ENCODE results near the gene PC. TPM values are rescaled to one million over a fixed set of nuclear protein-coding genes. Genes with fewer than 3 reads are reported as not detected.

PC gene
- polyA plus RNA-seq, 3 donors, result 4.6 to 7.1 (median 6.0) TPM

- no peaks in the 10 kb centered on the region for H3K9me3 Mint-ChIP-seq
- Histone ChIP-seq H3K4me3 (replicated peaks in 1 of 3; ENCODE audit: low read depth in 2 of 3, low read length in 3 of 3) (no peak overlapping the region), H3K9me3 (replicated peaks in 1 of 2; ENCODE audit: control insufficient read depth in 1 of 2, insufficient read depth in 1 of 2, low read length in 2 of 2) (no peaks in the 10 kb centered on the region), H3K36me3 (replicated peaks in 1 of 2; ENCODE audit: control insufficient read depth in 1 of 2, insufficient read depth in 2 of 2, low read length in 2 of 2) (no peaks in the 10 kb centered on the region), H3K27me3 (ENCODE audit: control insufficient read depth in 2 of 2, insufficient read depth in 2 of 2, low read length in 2 of 2) (no peaks in the 10 kb centered on the region), H3K27ac (ENCODE audit: low read depth in 1 of 2, low read length in 2 of 2) (no peak overlapping the region), H3K9ac (ENCODE audit: insufficient read depth, low read length, poor library complexity, severe bottlenecking) (no peak overlapping the region), H3K4me1 (ENCODE audit: control insufficient read depth in 1 of 2, insufficient read depth in 2 of 2, low read length in 2 of 2) (no peaks in the 10 kb centered on the region), H3K4me2 (replicated peaks; ENCODE audit: extremely low read depth, low read length, poor library complexity, severe bottlenecking) (no peak overlapping the region), H2AFZ (ENCODE audit: insufficient read depth, low read depth, low read length, poor library complexity, severe bottlenecking) (no peak overlapping the region), H4K20me1 (ENCODE audit: insufficient read depth, low read length) (no peaks in the 10 kb centered on the region), H3K79me2 (ENCODE audit: insufficient read depth, low read length) (no peaks in the 10 kb centered on the region)
- no peak for TF ChIP-seq CTCF (IDR thresholded peaks at IDR 0.05)
- 89% methylated on average over 9 of the region's 14 CpGs for WGBS (ENCODE audit: insufficient coverage)
- H3K27ac Mint-ChIP-seq, result peak overlapping the region in 1 of 7 donors; percentile 35
- H3K27me3 Mint-ChIP-seq (ENCODE audit: low read depth in 3 of 3), result peaks cover 2 to 10% (median 4%) of the 10 kb centered on the region in 3 donors
- no peaks in the 10 kb centered on the region for H3K4me1 Mint-ChIP-seq
- no peak overlapping the region for H3K4me3 Mint-ChIP-seq
- no peak for DNase-seq
- no peaks in the 10 kb centered on the region for H3K36me3 Mint-ChIP-seq
- intact Hi-C loops (cut with micrococcal nuclease), result no loop called here
Observed at GRCh38 chr11:66906061-66906733, 52.0 kb downstream of the PC start.

DNA sequence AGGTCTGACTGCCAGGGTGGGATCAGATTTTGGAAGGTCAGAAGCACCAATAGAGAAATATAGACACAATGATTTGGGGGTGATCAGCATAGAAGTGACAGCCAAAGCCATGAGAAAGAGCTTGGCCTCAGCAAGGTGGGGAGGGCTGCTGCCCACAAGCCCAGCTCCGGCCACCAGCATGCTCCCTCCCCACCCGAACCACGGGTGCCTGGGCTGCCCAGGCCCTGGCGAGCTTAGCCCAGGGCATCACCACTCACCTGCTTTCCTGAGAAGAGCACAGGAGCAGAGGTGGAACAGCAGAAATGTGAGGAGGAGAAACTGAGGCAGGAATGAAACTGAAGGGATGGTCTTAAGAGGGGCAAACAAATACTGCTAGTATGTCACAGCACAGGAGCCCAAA, 52.6 kb downstream of the PC start:
- Mint-ChIP-seq H3K9me3 (no peaks in the 10 kb centered on the region), H3K27me3 (ENCODE audit: low read depth in 3 of 3) (peaks cover 2 to 13% (median 7%) of the 10 kb centered on the region in 3 donors), H3K27ac (no peak overlapping the region), H3K4me3 (no peak overlapping the region), H3K4me1 (no peaks in the 10 kb centered on the region), H3K36me3 (no peaks in the 10 kb centered on the region)
- no peak overlapping the region for H3K4me2 ChIP-seq (replicated peaks; ENCODE audit: extremely low read depth, low read length, poor library complexity, severe bottlenecking)
- intact Hi-C loops (cut with micrococcal nuclease), result no loop called here
- H3K9ac ChIP-seq (ENCODE audit: insufficient read depth, low read length, poor library complexity, severe bottlenecking), result no peak overlapping the region
- DNase-seq, result no peak
- no peaks in the 10 kb centered on the region for H3K36me3 ChIP-seq (replicated peaks in 1 of 2; ENCODE audit: control insufficient read depth in 1 of 2, insufficient read depth in 2 of 2, low read length in 2 of 2)
- no peak overlapping the region for H3K4me3 ChIP-seq (replicated peaks in 1 of 3; ENCODE audit: low read depth in 2 of 3, low read length in 3 of 3)
- H4K20me1 ChIP-seq (ENCODE audit: insufficient read depth, low read length), result no peaks in the 10 kb centered on the region
- no peaks in the 10 kb centered on the region for H3K27me3 ChIP-seq (ENCODE audit: control insufficient read depth in 2 of 2, insufficient read depth in 2 of 2, low read length in 2 of 2)
- H3K79me2 ChIP-seq (ENCODE audit: insufficient read depth, low read length), result no peaks in the 10 kb centered on the region
- H2AFZ ChIP-seq (ENCODE audit: insufficient read depth, low read depth, low read length, poor library complexity, severe bottlenecking), result no peak overlapping the region
- no peaks in the 10 kb centered on the region for H3K4me1 ChIP-seq (ENCODE audit: control insufficient read depth in 1 of 2, insufficient read depth in 2 of 2, low read length in 2 of 2)
- no peak for TF ChIP-seq CTCF (IDR thresholded peaks at IDR 0.05)
- H3K27ac ChIP-seq (ENCODE audit: low read depth in 1 of 2, low read length in 2 of 2), result no peak overlapping the region
- WGBS (ENCODE audit: insufficient coverage), result 97% methylated on average over 4 of the region's 4 CpGs
- H3K9me3 ChIP-seq (replicated peaks in 1 of 2; ENCODE audit: control insufficient read depth in 1 of 2, insufficient read depth in 1 of 2, low read length in 2 of 2), result no peaks in the 10 kb centered on the region
